ENCODE data around the gene SPRY1. TPM values are rescaled to one million over a fixed set of nuclear protein-coding genes. Genes with fewer than 3 reads are reported as not detected.
A peak's percentile ranks its signal among the peaks of the same experiment; 100 is the strongest.

SPRY1 gene
- total RNA-seq, 4 donors from 2014 or later: 22.1 to 47.2 (median 33.7) TPM

GRCh38 chr4:123450393-123450792 lies 53.8 kb downstream of the SPRY1 start:
- H3K27me3 ChIP-seq: no peaks in the 10 kb centered on the region
- no peak overlapping the region for H3K4me3 ChIP-seq
- TF ChIP-seq EP300 (IDR thresholded peaks at IDR 0.05; ENCODE audit: low read depth) (no peak), POLR2AphosphoS5 (IDR thresholded peaks at IDR 0.05) (no peak), CTCF (IDR thresholded peaks at IDR 0.05) (no peak), POLR2A (IDR thresholded peaks at IDR 0.05) (no peak)
- H3K27ac ChIP-seq: no peak overlapping the region
- DNase-seq: no peak
- no peaks in the 10 kb centered on the region for H3K36me3 ChIP-seq
- intact Hi-C loops (cut with DNase I; ENCODE audit: low total_unique reads) (no loop called here), in situ Hi-C loops (cut with MboI; ENCODE audit: low pct_ligation_motif_present in 1 of 4, low pct_unique_long_range_greater_than_20kb in 1 of 4, low sequenced_read_pairs in 3 of 4) (no loop called here)
- peaks cover 0 to 8% (median 0%) of the 10 kb centered on the region in 4 donors for H3K4me1 ChIP-seq
- no peaks in the 10 kb centered on the region for H3K9me3 ChIP-seq

- Histone ChIP-seq H3K9me3 (no peaks in the 10 kb centered on the region), H3K27me3 (no peaks in the 10 kb centered on the region), H3K27ac (no peak overlapping the region), H3K4me3 (no peak overlapping the region), H3K4me1 (peaks cover 0 to 8% (median 0%) of the 10 kb centered on the region in 4 donors), H3K36me3 (no peaks in the 10 kb centered on the region)
- DNase-seq: peak; percentile 46
- intact Hi-C loops (cut with DNase I; ENCODE audit: low total_unique reads): no loop called here
- in situ Hi-C loops (cut with MboI; ENCODE audit: low pct_ligation_motif_present in 1 of 4, low pct_unique_long_range_greater_than_20kb in 1 of 4, low sequenced_read_pairs in 3 of 4): no loop called here
- TF ChIP-seq CTCF (IDR thresholded peaks at IDR 0.05): no peak
- no peak for TF ChIP-seq POLR2A (IDR thresholded peaks at IDR 0.05)
- TF ChIP-seq EP300 (IDR thresholded peaks at IDR 0.05; ENCODE audit: low read depth): no peak
- no peak for TF ChIP-seq POLR2AphosphoS5 (IDR thresholded peaks at IDR 0.05)
These were observed 56.0 kb downstream of the SPRY1 start for GRCh38 chr4:123452616-123453015.

- no peaks in the 10 kb centered on the region for H3K9me3 ChIP-seq
- no peak for DNase-seq
- intact Hi-C loops (cut with DNase I; ENCODE audit: low total_unique reads): no loop called here
- H3K36me3 ChIP-seq: no peaks in the 10 kb centered on the region
- in situ Hi-C loops (cut with MboI; ENCODE audit: low pct_ligation_motif_present in 1 of 4, low pct_unique_long_range_greater_than_20kb in 1 of 4, low sequenced_read_pairs in 3 of 4): no loop called here
- H3K27ac ChIP-seq: no peak overlapping the region
- no peak for TF ChIP-seq POLR2AphosphoS5 (IDR thresholded peaks at IDR 0.05)
- TF ChIP-seq CTCF (IDR thresholded peaks at IDR 0.05): no peak
- TF ChIP-seq EP300 (IDR thresholded peaks at IDR 0.05; ENCODE audit: low read depth): no peak
- no peak for TF ChIP-seq POLR2A (IDR thresholded peaks at IDR 0.05)
- peaks cover 0 to 8% (median 0%) of the 10 kb centered on the region in 4 donors for H3K4me1 ChIP-seq
- WGBS, 2 donors (ENCODE audit: low coverage in 1 of 2): 86 to 90% methylated on average over 3 of the region's 3 CpGs
- H3K27me3 ChIP-seq: no peaks in the 10 kb centered on the region
- H3K4me3 ChIP-seq: no peak overlapping the region
These were observed 56.6 kb downstream of the SPRY1 start for GRCh38 chr4:123453061-123453680.
